IMR-90 (cell line): ENCODE measurements around the gene PAEP. TPM values are rescaled to one million over a fixed set of nuclear protein-coding genes. Genes with fewer than 3 reads are reported as not detected.

Experiments used
- ATAC-seq: fragments of 200-7000 bp; cut with Tn5 transposase; 2 replicates; pipeline ENCODE4 v1.9.1; 2020; ENCODE audit warnings: low read depth, mild to moderate bottlenecking, moderate library complexity
- BruUV-seq: library from RNA; stranded (reverse); fragments of 400-500 nt; replicated peaks from 2 replicates; lab custom pipeline; 2021; lab: Mats Ljungman, UMichigan
- CTCF ChIA-PET: fragments of 300-600 bp; formaldehyde crosslinking; extraction: SDS; loops from one replicate; lab custom pipeline; 2021; ENCODE audit warnings: antibody characterized with exemption; lab: Yijun Ruan, JAX
- POLR2A ChIA-PET: fragments of 300-600 bp; sonication (Branson Sonifier 250); formaldehyde crosslinking; loops from one replicate; lab custom pipeline; 2022; ENCODE audit warnings: antibody characterized with exemption; ENCODE audit not compliant: unreplicated experiment; lab: Charles Lee
- DNase-seq: peaks from one replicate; pipeline ENCODE4 v3.0.0; 2013
- H2AFZ ChIP-seq: replicated peaks from 2 replicates; pipeline ENCODE3; 2013; ENCODE audit warnings: low read length, mild to moderate bottlenecking; ENCODE audit not compliant: poor library complexity
- H2AK5ac ChIP-seq: 2 replicates; pipeline ENCODE4 v1.6.1; 2013; ENCODE audit warnings: low read depth, low read length, inconsistent platforms
- H2AK9ac ChIP-seq: replicated peaks from 2 replicates; pipeline ENCODE3; 2013; ENCODE audit warnings: mild to moderate bottlenecking, low read depth, low read length, moderate library complexity; ENCODE audit not compliant: poor library complexity
- H2BK120ac ChIP-seq: 2 replicates; pipeline ENCODE4 v1.6.1; 2013; ENCODE audit warnings: low read depth, low read length, inconsistent platforms
- H2BK15ac ChIP-seq: 3 replicates; pipeline ENCODE4 v1.6.1; 2013; ENCODE audit warnings: low read depth, low read length, inconsistent platforms
- H2BK20ac ChIP-seq: 2 replicates; pipeline ENCODE4 v1.6.1; 2013; ENCODE audit warnings: low read depth, mild to moderate bottlenecking, inconsistent platforms, low read length, moderate library complexity
- H2BK5ac ChIP-seq: 2 replicates; pipeline ENCODE4 v1.6.1; 2013; ENCODE audit warnings: mild to moderate bottlenecking, low read depth, low read length, inconsistent platforms; ENCODE audit not compliant: poor library complexity, severe bottlenecking
- H3K14ac ChIP-seq: replicated peaks from 2 replicates; pipeline ENCODE4 v1.6.1; 2013; ENCODE audit warnings: low read depth, low read length, inconsistent platforms
- H3K18ac ChIP-seq: 2 replicates; pipeline ENCODE4 v1.6.1; 2013; ENCODE audit warnings: low read depth, low read length, control low read depth
- H3K23ac ChIP-seq: 2 replicates; pipeline ENCODE4 v1.6.1; 2013; ENCODE audit warnings: low read depth, low read length, inconsistent platforms
- H3K27ac ChIP-seq: 2 replicates; pipeline ENCODE4 v1.5.1; 2013; ENCODE audit warnings: mild to moderate bottlenecking, control low read depth, low read length; ENCODE audit not compliant: insufficient read depth
- H3K27me3 ChIP-seq: 2 replicates; pipeline ENCODE4 v1.6.1; 2013; ENCODE audit warnings: low read length; ENCODE audit not compliant: control insufficient read depth, insufficient read depth
- H3K36me3 ChIP-seq: 2 replicates; pipeline ENCODE4 v1.6.1; 2013; ENCODE audit warnings: low read length, mixed read lengths; ENCODE audit not compliant: control insufficient read depth, insufficient read depth
- H3K4ac ChIP-seq: 2 replicates; pipeline ENCODE4 v1.6.1; 2013; ENCODE audit warnings: low read depth, low read length, inconsistent platforms
- H3K4me1 ChIP-seq: 2 replicates; pipeline ENCODE4 v1.6.1; 2013; ENCODE audit warnings: low read length, mixed read lengths; ENCODE audit not compliant: control insufficient read depth, insufficient read depth
- H3K4me2 ChIP-seq: 2 replicates; pipeline ENCODE4 v1.6.1; 2013; ENCODE audit warnings: low read depth, mild to moderate bottlenecking, control low read depth, low read length, moderate library complexity
- H3K4me3 ChIP-seq: 2 replicates; pipeline ENCODE4 v1.5.1; 2013; ENCODE audit warnings: low read depth, mild to moderate bottlenecking, control low read depth, low read length, moderate library complexity; ENCODE audit not compliant: insufficient read depth
- H3K56ac ChIP-seq: 2 replicates; pipeline ENCODE4 v1.6.1; 2013; ENCODE audit warnings: low read length, inconsistent platforms; ENCODE audit not compliant: insufficient read depth; ENCODE audit errors: extremely low read depth
- H3K79me1 ChIP-seq, 2 experiments: 2 replicates each; pipeline ENCODE4 v1.6.1; 2013; ENCODE audit warnings: low read length in 2 of 2, inconsistent platforms in 1 of 2, low read depth in 1 of 2
- H3K9ac ChIP-seq: 2 replicates; pipeline ENCODE4 v1.6.1; 2013; ENCODE audit warnings: low read depth, low read length, control low read depth
- H3K9me1 ChIP-seq: 2 replicates; pipeline ENCODE4 v1.6.1; 2013; ENCODE audit warnings: low read length, inconsistent platforms; ENCODE audit not compliant: insufficient read depth
- H3K9me3 ChIP-seq: 2 replicates; pipeline ENCODE4 v1.6.1; 2013; ENCODE audit warnings: low read length; ENCODE audit not compliant: control insufficient read depth, insufficient read depth
- H4K20me1 ChIP-seq: 2 replicates; pipeline ENCODE4 v1.6.1; 2013; ENCODE audit warnings: low read length, inconsistent platforms; ENCODE audit not compliant: insufficient read depth
- H4K5ac ChIP-seq: 2 replicates; pipeline ENCODE4 v1.6.1; 2013; ENCODE audit warnings: mild to moderate bottlenecking, low read depth, low read length, control low read depth
- H4K8ac ChIP-seq, 2 experiments: 2 replicates each; pipeline ENCODE4 v1.6.1; 2013; ENCODE audit warnings: low read depth in 2 of 2, low read length in 2 of 2, control low read depth in 1 of 2, inconsistent platforms in 1 of 2
- H4K91ac ChIP-seq: 2 replicates; pipeline ENCODE4 v1.6.1; 2013; ENCODE audit warnings: low read depth, low read length, inconsistent platforms; ENCODE audit not compliant: insufficient read depth
- NFE2L2 ChIP-seq: fragments of 150-350 bp; IDR thresholded peaks from 2 replicates; pipeline ENCODE4 v1.6.1; 2016; ENCODE audit warnings: low read depth, mild to moderate bottlenecking, low read length
- WGBS, 2 experiments: methylation state at CpG; one replicate each; pipeline versions ENCODE4 v1.1.5 to v1.1.7; 2013; ENCODE audit warnings: missing lambda C conversion rate in 2 of 2; ENCODE audit not compliant: insufficient read length in 1 of 2; ENCODE audit errors: extremely low coverage in 2 of 2; 5-methylcytosine and 5-hydroxymethylcytosine counted together
- dilution Hi-C: fragments of 300-500 bp; cut with HindIII; formaldehyde crosslinking; loops from one replicate; pipeline ENCODE4 v1.14.3; 2018; ENCODE audit warnings: low sequenced_read_pairs; ENCODE audit not compliant: unreplicated experiment
- in situ Hi-C: fragments of 300-500 bp; cut with MboI; formaldehyde crosslinking; loops from 3 replicates; pipeline ENCODE4 v1.14.3; 2019; ENCODE audit warnings: low sequenced_read_pairs, inconsistent platforms, mixed read lengths
- intact Hi-C: fragments of 100-400 bp; cut with micrococcal nuclease; formaldehyde crosslinking; loops from 2 replicates; pipeline ENCODE4 v1.10.0; 2022
- polyA plus RNA-seq, 3 experiments: library from polyadenylated mRNA; depleted of rRNA; stranded (reverse); fragments of >200 nt; gene quantifications; 2 replicates each; pipeline ENCODE4 v1.2.3, GENCODE V29; 2012; ENCODE audit warnings: low replicate concordance in 1 of 3
- total RNA-seq: library from RNA; depleted of rRNA; stranded (reverse); fragments of >200 nt; gene quantifications from 2 replicates; pipeline ENCODE4 v1.2.3, GENCODE V29; 2012
- TF ChIP-seq, protein P1 (sequence below): fragments of 150-350 bp; IDR thresholded peaks from 2 replicates; pipeline ENCODE4 v1.6.1; 2016; ENCODE audit warnings: low read depth, mild to moderate bottlenecking, low read length, moderate library complexity, borderline replicate concordance

The PAEP gene
- total and polyA plus RNA-seq, 2 of the 4 experiments (the other 2 are of a cell fraction), result not detected

DNA sequence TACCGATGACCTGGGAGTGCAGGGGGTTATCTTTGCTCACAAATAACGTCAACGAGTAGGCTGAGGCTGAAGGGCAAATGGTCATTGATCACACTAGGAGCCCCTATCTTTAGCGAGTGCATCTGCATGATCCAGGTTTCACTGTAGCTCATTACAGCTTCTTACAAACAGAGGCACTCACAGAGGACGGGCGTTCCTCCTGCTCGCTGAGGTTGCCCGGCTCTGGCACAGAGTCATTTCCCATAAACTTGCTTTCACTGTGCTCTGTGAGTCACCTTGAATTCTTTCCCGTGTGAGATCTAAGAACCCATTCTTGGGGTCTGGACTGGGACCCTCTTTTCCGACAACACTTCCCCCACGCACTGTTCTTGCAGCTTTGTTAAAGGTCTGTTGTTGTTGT is 1.9 kb upstream of the PAEP start:
- Histone ChIP-seq H3K79me1 (no peaks in the 10 kb centered on the region), H3K36me3 (no peaks in the 10 kb centered on the region), H3K9me1 (no peaks in the 10 kb centered on the region), H4K5ac (no peak overlapping the region), H3K4ac (no peak overlapping the region), H3K4me1 (no peaks in the 10 kb centered on the region), H3K14ac (no peak overlapping the region), H3K23ac (no peak overlapping the region), H3K27me3 (no peaks in the 10 kb centered on the region; the same call in 1 of the 2 replicates), H4K91ac (no peak overlapping the region), H2BK20ac (no peak overlapping the region), H3K56ac (no peak overlapping the region), H2BK5ac (no peak overlapping the region), H2BK15ac (no peak overlapping the region), H2AK9ac (no peak overlapping the region), H3K27ac (no peak overlapping the region), H3K4me3 (no peak overlapping the region), H3K4me2 (no peak overlapping the region), H2AFZ (no peak overlapping the region), H2BK120ac (no peak overlapping the region), H2AK5ac (no peak overlapping the region), H4K8ac (no peak overlapping the region), H4K20me1 (no peaks in the 10 kb centered on the region), H3K9ac (no peak overlapping the region), H3K18ac (no peak overlapping the region), H3K9me3 (peaks cover 12% of the 10 kb centered on the region)
- ATAC-seq, result no peak
- ChIA-PET POLR2A (no interaction called here), CTCF (no interaction called here)
- 15% methylated on average over 5 of the region's 11 CpGs; no CpG with 5 or more reads in 1 of the 2 experiments for WGBS, 2 experiments
- BruUV-seq, result no TSS peak
- in situ Hi-C loops, result no loop called here
- TF ChIP-seq, protein P1, sequence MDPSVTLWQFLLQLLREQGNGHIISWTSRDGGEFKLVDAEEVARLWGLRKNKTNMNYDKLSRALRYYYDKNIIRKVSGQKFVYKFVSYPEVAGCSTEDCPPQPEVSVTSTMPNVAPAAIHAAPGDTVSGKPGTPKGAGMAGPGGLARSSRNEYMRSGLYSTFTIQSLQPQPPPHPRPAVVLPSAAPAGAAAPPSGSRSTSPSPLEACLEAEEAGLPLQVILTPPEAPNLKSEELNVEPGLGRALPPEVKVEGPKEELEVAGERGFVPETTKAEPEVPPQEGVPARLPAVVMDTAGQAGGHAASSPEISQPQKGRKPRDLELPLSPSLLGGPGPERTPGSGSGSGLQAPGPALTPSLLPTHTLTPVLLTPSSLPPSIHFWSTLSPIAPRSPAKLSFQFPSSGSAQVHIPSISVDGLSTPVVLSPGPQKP, result no peak
- TF ChIP-seq NFE2L2, result no peak
- dilution Hi-C loops, result no loop called here
- intact Hi-C loops, result no loop called here
- DNase-seq, result no peak
